Ishikawa (cell line): ENCODE data around the gene MAN2B2.

ENCODE experiments used
- CEBPB ChIP-seq: IDR thresholded peaks from 2 replicates; pipeline ENCODE4 v1.6.1; 2012
- CREB1 ChIP-seq: IDR thresholded peaks from 2 replicates; pipeline ENCODE4 v1.6.1; 2012; ENCODE audit warnings: low read depth
- MAX ChIP-seq: IDR thresholded peaks from 2 replicates; pipeline ENCODE4 v1.6.1; 2012
- RAD21 ChIP-seq: IDR thresholded peaks from 2 replicates; pipeline ENCODE4 v1.6.1; 2012; ENCODE audit warnings: low read depth
- REST ChIP-seq: IDR thresholded peaks from 2 replicates; pipeline ENCODE4 v1.6.1; 2012; ENCODE audit warnings: low read depth, mild to moderate bottlenecking
- TAF1 ChIP-seq: IDR thresholded peaks from 2 replicates; pipeline ENCODE4 v1.6.1; 2012; ENCODE audit warnings: low read depth, mild to moderate bottlenecking
- TCF12 ChIP-seq: IDR thresholded peaks from 2 replicates; pipeline ENCODE4 v1.6.1; 2012; ENCODE audit warnings: low read depth
- YY1 ChIP-seq: IDR thresholded peaks from 2 replicates; pipeline ENCODE4 v1.6.1; 2012; ENCODE audit warnings: low read depth

GRCh38 chr4:6643141-6643847 lies 68.3 kb downstream of the MAN2B2 start:
- TF ChIP-seq MAX (no peak), REST (no peak), YY1 (no peak), CREB1 (no peak), CEBPB (no peak), TAF1 (no peak), RAD21 (no peak), TCF12 (no peak)
